MM.1S (cell line): ENCODE data around the gene ELMOD1.

Experiments
- EZH2phosphoT487 ChIP-seq: fragments of 300-600 bp; sonication (generic); IDR thresholded peaks from 2 replicates; pipeline ENCODE4 v1.6.1; 2018; ENCODE audit warnings: antibody characterized with exemption, low read length
- TF ChIP-seq, protein P1 (sequence below): fragments of 300-600 bp; sonication (generic); IDR thresholded peaks from 2 replicates; pipeline ENCODE4 v1.5.1; 2016; ENCODE audit warnings: antibody characterized with exemption, low read length, mixed read lengths

DNA sequence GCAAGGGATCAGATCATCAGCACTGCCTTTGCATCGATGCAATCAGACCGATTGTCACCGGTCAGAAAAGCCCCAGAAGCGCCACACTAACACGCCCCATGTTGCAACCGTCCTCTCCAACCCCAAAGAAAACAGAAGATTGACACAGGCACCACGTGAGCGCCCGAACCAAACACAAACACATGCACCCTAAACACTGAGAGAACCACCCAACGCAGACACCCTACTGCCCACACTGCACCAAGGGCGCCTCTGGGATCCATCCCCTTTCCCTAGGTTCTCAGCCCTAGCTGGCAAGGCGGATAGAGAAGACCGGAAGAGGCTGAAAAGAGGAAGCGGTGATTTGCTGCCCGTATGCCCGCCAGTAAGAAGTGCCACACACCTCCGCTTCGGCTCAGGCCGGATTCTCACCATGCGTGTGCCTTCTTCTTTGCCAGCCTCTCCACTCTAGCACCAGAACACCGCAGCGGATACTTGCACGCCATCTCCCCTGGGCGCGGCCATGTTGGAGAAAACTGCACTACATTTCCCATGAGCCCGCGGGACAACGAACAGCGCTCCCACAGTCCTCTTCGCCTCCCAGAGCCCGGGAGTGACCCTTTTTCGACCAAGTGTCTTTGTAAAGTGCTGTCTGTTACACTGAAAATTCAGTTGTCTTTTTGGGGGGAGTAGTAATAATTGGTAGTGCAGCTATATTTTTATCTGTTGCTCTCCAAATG lies 25.6 kb upstream of the ELMOD1 start, which contains the start of gene ALKBH8:
- TF ChIP-seq, protein P1, sequence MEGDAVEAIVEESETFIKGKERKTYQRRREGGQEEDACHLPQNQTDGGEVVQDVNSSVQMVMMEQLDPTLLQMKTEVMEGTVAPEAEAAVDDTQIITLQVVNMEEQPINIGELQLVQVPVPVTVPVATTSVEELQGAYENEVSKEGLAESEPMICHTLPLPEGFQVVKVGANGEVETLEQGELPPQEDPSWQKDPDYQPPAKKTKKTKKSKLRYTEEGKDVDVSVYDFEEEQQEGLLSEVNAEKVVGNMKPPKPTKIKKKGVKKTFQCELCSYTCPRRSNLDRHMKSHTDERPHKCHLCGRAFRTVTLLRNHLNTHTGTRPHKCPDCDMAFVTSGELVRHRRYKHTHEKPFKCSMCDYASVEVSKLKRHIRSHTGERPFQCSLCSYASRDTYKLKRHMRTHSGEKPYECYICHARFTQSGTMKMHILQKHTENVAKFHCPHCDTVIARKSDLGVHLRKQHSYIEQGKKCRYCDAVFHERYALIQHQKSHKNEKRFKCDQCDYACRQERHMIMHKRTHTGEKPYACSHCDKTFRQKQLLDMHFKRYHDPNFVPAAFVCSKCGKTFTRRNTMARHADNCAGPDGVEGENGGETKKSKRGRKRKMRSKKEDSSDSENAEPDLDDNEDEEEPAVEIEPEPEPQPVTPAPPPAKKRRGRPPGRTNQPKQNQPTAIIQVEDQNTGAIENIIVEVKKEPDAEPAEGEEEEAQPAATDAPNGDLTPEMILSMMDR: no peak
- TF ChIP-seq EZH2phosphoT487: no peak
